ENCODE measurements around the gene TMEM209. TPM values are rescaled to one million over a fixed set of nuclear protein-coding genes. Genes with fewer than 3 reads are reported as not detected.
"Not testable (repeated sequence)": the region's sequence is repeated elsewhere in the genome, so short reads cannot be mapped to it uniquely, and the experiment has no call there.

TMEM209 gene
- total RNA-seq, 6 experiments from 2014 or later = 5.8 to 10.9 (median 8.9) TPM

DNA sequence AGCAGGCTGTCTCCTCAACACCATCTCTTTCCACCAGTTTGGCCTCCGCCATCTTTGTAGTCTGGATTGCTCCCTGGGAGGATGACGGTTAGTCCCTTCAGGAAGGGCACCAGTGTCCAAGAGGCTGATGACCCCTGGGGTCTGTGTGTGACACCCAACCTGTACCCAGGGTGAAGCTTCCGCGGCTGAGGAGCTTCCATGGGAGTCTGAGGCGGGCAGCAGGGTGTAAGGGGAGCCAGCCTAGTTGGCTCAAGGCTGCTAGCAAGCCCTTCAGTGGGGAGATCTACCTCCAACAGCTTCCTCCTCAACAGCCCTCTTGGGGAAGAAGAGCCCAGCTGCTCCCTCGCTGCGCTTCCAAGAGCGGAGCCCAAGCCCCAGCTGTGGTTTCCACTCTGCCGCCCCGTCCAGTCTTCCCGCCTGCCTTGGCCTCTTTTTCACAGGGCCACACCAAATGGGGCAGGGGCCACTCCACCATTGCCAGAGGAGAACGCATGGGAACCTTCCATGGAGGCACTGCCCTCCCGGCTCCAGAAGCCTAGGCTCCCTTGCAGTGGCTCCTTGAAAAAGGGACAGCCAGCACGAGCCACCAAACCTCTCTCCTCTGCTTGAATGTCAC, 57.4 kb downstream of the TMEM209 start:
- ATAC-seq = peak in 1 of 4 donors; percentile 24
- H3K27me3 ChIP-seq = no peaks in the 10 kb centered on the region

DNA sequence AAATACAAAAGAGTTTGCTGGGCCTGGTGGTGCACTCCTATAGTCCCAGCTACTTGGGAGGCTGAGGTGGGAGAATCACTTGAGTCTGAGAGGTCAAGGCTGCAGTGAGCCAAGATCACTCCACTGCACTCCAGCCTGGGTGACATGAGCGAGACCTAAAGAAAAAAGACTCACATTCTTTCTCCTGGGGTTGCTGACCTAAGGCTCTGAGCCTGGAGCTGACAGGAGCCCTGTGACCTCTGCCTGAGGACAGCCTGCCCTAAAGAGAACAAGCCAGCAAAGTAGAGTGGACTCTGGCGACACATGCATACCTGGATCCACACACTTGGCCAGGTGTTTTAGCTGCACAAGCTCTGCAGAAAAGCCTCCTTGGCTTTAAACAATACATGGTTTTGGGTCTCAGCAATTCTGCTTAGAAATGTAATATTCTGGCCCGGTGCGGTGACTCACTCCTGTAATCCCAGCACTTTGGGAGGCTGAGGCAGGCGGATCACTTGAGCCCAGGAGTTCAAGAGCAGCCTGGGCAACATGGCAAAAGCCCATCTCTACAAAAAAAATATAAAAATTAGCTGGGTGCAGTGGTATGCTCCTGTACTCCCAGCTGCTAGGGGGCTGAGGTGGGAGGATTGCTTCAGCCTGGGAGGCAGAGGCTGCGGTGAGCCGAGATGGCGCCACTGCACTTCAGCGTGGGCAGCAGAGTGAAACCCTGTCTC, 58.4 kb downstream of the TMEM209 start:
- Histone ChIP-seq H3K27me3 (no peaks in the 10 kb centered on the region), H3K27ac (no peak overlapping the region), H3K9me3 (no peaks in the 10 kb centered on the region), H3K4me1 (peaks cover 0 to 11% (median 0%) of the 10 kb centered on the region in 4 donors), H3K4me3 (no peak overlapping the region), H3K36me3 (no peaks in the 10 kb centered on the region)
- WGBS (ENCODE audit: insufficient coverage, low coverage, low lambda C conversion rate, missing lambda C conversion rate) = 85% methylated on average over 6 of the region's 9 CpGs
- TF ChIP-seq, protein P1, sequence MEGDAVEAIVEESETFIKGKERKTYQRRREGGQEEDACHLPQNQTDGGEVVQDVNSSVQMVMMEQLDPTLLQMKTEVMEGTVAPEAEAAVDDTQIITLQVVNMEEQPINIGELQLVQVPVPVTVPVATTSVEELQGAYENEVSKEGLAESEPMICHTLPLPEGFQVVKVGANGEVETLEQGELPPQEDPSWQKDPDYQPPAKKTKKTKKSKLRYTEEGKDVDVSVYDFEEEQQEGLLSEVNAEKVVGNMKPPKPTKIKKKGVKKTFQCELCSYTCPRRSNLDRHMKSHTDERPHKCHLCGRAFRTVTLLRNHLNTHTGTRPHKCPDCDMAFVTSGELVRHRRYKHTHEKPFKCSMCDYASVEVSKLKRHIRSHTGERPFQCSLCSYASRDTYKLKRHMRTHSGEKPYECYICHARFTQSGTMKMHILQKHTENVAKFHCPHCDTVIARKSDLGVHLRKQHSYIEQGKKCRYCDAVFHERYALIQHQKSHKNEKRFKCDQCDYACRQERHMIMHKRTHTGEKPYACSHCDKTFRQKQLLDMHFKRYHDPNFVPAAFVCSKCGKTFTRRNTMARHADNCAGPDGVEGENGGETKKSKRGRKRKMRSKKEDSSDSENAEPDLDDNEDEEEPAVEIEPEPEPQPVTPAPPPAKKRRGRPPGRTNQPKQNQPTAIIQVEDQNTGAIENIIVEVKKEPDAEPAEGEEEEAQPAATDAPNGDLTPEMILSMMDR (IDR thresholded peaks at IDR 0.05) = no peak
- no peak for TF ChIP-seq POLR2A (IDR thresholded peaks at IDR 0.05)
- intact Hi-C loops (cut with DNase I) = no loop called here
- ATAC-seq (peak in 1 of 4 donors; percentile 89), DNase-seq (no peak)

More for the DNA sequence above, 57.4 kb downstream of the TMEM209 start:
- no peak for DNase-seq
- 90% methylated on average over 4 of the region's 14 CpGs for WGBS (ENCODE audit: insufficient coverage, low coverage, low lambda C conversion rate, missing lambda C conversion rate)
- Histone ChIP-seq H3K36me3 (no peaks in the 10 kb centered on the region), H3K4me1 (peaks cover 0 to 11% (median 0%) of the 10 kb centered on the region in 4 donors), H3K27ac (no peak overlapping the region), H3K9me3 (no peaks in the 10 kb centered on the region), H3K4me3 (no peak overlapping the region)
- no peak for TF ChIP-seq POLR2A (IDR thresholded peaks at IDR 0.05)
- TF ChIP-seq, protein P1 (IDR thresholded peaks at IDR 0.05) = no peak
- intact Hi-C loops (cut with DNase I) = no loop called here

DNA sequence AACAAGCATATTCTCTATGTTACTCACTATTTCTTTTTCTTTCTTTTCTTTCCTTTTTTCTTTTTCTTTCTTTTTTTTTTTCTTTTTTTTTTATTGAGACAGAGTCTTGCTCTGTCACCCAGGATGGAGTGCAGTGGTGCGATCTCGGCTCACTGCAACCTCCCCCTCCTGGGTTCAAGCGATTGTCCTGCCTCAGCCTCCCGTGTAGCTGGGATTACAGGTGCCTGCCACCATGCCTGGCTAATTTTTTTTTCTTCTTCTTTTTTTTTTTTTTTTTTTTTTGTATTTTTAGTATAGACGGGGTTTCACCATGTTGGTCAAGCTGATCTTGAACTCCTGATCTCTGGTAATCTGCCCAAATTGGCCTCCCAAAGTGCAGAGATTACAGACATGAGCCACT, 59.1 kb downstream of the TMEM209 start:
- H3K9me3 ChIP-seq; H3K4me3 ChIP-seq; intact Hi-C loops (cut with DNase I); H3K27me3 ChIP-seq; H3K36me3 ChIP-seq; H3K27ac ChIP-seq; DNase-seq: not testable (repeated sequence)
- peak in 1 of 4 donors; percentile 18 for ATAC-seq
- WGBS (ENCODE audit: insufficient coverage, low coverage, low lambda C conversion rate, missing lambda C conversion rate) = 89% methylated on average over 5 of the region's 5 CpGs
- H3K4me1 ChIP-seq = peaks cover 0 to 11% (median 0%) of the 10 kb centered on the region in 4 donors

DNA sequence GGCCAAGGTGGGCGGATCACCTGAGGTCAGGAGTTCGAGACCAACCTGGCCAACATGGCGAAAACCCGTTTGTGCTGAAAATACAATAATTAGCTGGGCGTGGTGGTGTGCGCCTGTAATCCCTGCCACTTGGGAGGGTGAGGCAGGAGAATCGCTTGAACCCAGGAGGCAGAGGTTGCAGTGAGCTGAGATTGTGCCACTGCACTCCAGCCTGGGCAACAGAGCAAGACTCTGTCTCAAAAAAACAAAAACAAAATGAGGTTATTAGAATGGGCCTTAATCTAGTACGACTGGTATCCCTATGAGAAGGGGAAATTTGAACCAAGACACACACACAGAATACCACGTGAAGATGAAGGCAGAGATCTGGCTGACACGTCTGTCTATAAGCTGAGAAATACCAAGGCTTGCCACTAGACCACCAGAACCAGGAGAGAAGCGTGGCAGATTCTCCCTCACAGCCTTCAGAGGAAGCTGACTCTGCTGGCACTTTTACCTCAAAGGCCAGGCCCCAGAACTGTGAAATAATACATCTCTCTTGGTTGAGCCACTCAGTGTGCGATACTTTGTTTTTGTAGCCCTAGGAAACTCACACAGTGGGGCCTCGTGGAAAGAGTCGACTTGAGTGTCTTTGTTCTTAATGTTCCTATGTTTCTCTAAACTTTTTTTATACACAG, 59.6 kb downstream of the TMEM209 start:
- Histone ChIP-seq H3K4me3 (no peak overlapping the region), H3K27ac (no peak overlapping the region), H3K27me3 (no peaks in the 10 kb centered on the region), H3K9me3 (no peaks in the 10 kb centered on the region), H3K4me1 (peaks cover 0 to 11% (median 0%) of the 10 kb centered on the region in 4 donors), H3K36me3 (no peaks in the 10 kb centered on the region)
- intact Hi-C loops (cut with DNase I) = no loop called here
- TF ChIP-seq, protein P1 (IDR thresholded peaks at IDR 0.05) = no peak
- TF ChIP-seq POLR2A (IDR thresholded peaks at IDR 0.05) = no peak
- ATAC-seq (no peak), DNase-seq (no peak)
- 90% methylated on average over 10 of the region's 14 CpGs for WGBS (ENCODE audit: insufficient coverage, low coverage, low lambda C conversion rate, missing lambda C conversion rate)

Data from right lobe of liver (tissue), 6 donors.